Tibial nerve (tissue), 4 donors: ENCODE results near the gene CCDC88A.

Experiments
- EP300 ChIP-seq, 2 donors: sonication (generic); formaldehyde crosslinking; IDR thresholded peaks; one replicate each; pipeline ENCODE4 v1.6.1; 2017; ENCODE audit warnings: antibody characterized with exemption in 2 of 2, mild to moderate bottlenecking in 1 of 2
- POLR2A ChIP-seq, 2 donors: fragments of 450-650 bp; IDR thresholded peaks; one replicate each; pipeline ENCODE4 v1.6.1; 2017; ENCODE audit warnings: antibody characterized with exemption in 2 of 2, mild to moderate bottlenecking in 2 of 2, moderate library complexity in 2 of 2
- TF ChIP-seq, protein P1 (sequence below), 5 experiments: fragments of 200-600 bp in 3 of 5; fragments of 450-650 bp in 2 of 5; sonication (generic) in 3 of 5; IDR thresholded peaks; one replicate each; pipeline ENCODE4 v1.5.1; 2016 to 2019; ENCODE audit warnings: antibody characterized with exemption in 5 of 5, mild to moderate bottlenecking in 3 of 5, moderate library complexity in 2 of 5

DNA sequence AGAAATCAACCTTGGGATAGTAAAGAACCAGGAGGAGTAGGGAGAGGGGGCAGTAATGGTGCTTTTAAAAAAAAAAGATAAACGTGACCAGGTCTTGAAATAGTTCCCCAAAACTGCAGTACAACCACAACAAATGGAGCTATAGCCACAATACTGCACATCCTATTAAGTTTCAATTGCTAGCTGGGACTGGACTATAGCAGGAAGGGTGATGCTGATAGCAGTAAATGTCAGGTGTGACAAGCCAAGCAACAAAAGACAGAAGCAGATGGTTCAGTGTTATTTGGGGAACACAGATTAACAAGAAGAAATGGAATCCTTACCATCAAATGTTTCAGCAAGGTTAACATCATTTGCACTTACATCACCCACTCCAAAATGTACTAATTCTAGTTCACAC lies 177.0 kb downstream of the CCDC88A start:
- TF ChIP-seq, protein P1, sequence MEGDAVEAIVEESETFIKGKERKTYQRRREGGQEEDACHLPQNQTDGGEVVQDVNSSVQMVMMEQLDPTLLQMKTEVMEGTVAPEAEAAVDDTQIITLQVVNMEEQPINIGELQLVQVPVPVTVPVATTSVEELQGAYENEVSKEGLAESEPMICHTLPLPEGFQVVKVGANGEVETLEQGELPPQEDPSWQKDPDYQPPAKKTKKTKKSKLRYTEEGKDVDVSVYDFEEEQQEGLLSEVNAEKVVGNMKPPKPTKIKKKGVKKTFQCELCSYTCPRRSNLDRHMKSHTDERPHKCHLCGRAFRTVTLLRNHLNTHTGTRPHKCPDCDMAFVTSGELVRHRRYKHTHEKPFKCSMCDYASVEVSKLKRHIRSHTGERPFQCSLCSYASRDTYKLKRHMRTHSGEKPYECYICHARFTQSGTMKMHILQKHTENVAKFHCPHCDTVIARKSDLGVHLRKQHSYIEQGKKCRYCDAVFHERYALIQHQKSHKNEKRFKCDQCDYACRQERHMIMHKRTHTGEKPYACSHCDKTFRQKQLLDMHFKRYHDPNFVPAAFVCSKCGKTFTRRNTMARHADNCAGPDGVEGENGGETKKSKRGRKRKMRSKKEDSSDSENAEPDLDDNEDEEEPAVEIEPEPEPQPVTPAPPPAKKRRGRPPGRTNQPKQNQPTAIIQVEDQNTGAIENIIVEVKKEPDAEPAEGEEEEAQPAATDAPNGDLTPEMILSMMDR (IDR thresholded peaks at IDR 0.05): no peak
- TF ChIP-seq POLR2A (IDR thresholded peaks at IDR 0.05) (no peak), EP300 (IDR thresholded peaks at IDR 0.05) (no peak)
